AG04449 (cell line): ENCODE measurements around the gene GPR146.
"Not testable (repeated sequence)": the region's sequence is repeated elsewhere in the genome, so short reads cannot be mapped to it uniquely, and the experiment has no call there.

ENCODE experiments used
- CTCF ChIA-PET: fragments of 350-600 bp; formaldehyde crosslinking; extraction: SDS; loops from one replicate; lab custom pipeline; 2021; ENCODE audit warnings: antibody characterized with exemption; lab: Yijun Ruan, JAX
- POLR2A ChIA-PET: fragments of 400-600, 350-600 bp; formaldehyde crosslinking; extraction: SDS; loops from one replicate; lab custom pipeline; 2020; ENCODE audit warnings: antibody characterized with exemption, inconsistent platforms; lab: Yijun Ruan, JAX
- DNase-seq: peaks from one replicate; pipeline ENCODE4 v3.0.0-alpha.2; 2010; ENCODE audit warnings: low read depth, low spot score
- H3K4me3 ChIP-seq: 2 replicates; pipeline ENCODE4 v1.5.1; 2011; ENCODE audit warnings: low read depth, mild to moderate bottlenecking, control low read depth, low read length
- TF ChIP-seq, protein P1 (sequence below): IDR thresholded peaks from one replicate; pipeline ENCODE4 v1.5.1; 2011; ENCODE audit warnings: mild to moderate bottlenecking, moderate library complexity, low read length, control low read depth, inconsistent platforms; ENCODE audit not compliant: insufficient read depth; ENCODE audit errors: missing control alignments

The GPR146 gene

DNA sequence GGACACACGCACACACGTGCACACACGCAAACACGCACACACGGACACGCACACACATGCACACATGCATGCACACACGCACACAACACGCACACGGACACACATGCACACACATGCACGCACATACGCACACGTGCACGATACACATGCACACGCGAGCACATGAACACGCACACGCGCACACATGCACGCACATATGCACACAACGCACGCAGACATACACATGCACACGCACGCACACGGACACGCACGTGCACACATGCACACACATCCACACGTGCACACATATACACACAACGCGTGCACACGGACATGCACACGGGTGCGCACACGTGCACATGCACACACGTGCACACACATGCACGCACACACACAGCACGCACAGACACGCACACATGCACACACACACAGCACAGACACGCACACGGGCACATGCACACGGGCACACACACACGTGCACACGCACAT lies 26.2 kb downstream of the GPR146 start:
- POLR2A ChIA-PET: no interaction called here

GRCh38 chr7:1071731-1072254 lies 27.4 kb downstream of the GPR146 start:
- no peak overlapping the region for H3K4me3 ChIP-seq
- no peak for DNase-seq
- ChIA-PET CTCF (interaction anchor here (1.3 to 3.3 kb wide), 3 partner anchors 14 to 79 kb away, joined by 4 to 25 read pairs (median 11); partner anchors contain the start of gene GPER1), POLR2A (no interaction called here)
- TF ChIP-seq, protein P1, sequence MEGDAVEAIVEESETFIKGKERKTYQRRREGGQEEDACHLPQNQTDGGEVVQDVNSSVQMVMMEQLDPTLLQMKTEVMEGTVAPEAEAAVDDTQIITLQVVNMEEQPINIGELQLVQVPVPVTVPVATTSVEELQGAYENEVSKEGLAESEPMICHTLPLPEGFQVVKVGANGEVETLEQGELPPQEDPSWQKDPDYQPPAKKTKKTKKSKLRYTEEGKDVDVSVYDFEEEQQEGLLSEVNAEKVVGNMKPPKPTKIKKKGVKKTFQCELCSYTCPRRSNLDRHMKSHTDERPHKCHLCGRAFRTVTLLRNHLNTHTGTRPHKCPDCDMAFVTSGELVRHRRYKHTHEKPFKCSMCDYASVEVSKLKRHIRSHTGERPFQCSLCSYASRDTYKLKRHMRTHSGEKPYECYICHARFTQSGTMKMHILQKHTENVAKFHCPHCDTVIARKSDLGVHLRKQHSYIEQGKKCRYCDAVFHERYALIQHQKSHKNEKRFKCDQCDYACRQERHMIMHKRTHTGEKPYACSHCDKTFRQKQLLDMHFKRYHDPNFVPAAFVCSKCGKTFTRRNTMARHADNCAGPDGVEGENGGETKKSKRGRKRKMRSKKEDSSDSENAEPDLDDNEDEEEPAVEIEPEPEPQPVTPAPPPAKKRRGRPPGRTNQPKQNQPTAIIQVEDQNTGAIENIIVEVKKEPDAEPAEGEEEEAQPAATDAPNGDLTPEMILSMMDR: no peak

More for the DNA sequence above, 26.2 kb downstream of the GPR146 start:
- CTCF ChIA-PET: interaction anchor here (1.3 to 3.3 kb wide), 3 partner anchors 15 to 78 kb away, joined by 4 to 25 read pairs (median 11); partner anchors contain the start of gene GPER1
- TF ChIP-seq, protein P1: no peak
- no peak for DNase-seq
- H3K4me3 ChIP-seq: no peak overlapping the region

DNA sequence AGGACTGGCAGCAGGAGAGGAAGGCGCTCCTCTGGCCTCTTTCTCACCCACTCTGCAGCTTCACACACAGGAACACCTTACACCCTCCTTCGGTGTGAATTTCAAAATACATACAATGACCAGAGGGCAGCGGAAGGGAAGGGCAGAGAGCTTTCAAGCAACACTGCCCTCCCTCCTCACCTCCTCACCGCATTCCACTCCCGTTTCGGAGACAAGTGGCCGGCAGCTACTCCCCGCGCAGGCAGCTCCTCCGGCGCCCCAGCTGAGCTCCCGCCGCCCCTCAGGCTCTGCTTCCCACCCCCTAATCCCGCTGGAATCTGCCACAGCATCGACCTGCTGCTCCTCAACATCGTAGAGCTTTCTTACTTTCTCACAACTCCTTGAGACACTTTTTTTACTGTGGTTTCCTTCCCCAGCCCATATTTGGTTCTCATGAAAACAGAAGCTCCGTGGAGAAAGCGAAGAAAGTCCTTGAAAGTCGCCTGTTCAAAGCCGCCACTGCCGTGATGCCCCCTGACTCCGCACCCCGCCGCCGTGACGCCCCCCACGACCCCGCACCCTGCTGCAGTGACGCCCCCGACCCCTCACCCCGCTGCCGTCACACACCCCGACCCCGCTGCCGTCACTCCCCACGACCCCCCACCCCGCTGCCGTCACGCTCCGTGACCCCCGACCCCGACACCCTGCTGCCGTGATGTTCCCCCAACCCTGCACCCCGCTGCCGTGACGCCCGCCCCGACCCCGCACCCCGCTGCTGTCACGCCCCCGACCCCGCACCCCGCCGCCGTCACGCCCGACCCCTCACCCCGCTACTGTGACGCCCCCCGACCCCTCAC lies 29.0 kb downstream of the GPR146 start:
- H3K4me3 ChIP-seq: no peak overlapping the region
- no peak for DNase-seq
- TF ChIP-seq, protein P1: no peak
- CTCF ChIA-PET: interaction anchor here (0.9 to 3.3 kb wide), 6 partner anchors 10 to 105 kb away, joined by 3 to 25 read pairs (median 8); partner anchors contain the start of gene GPER1
- POLR2A ChIA-PET: no interaction called here

- DNase-seq, POLR2A ChIA-PET, H3K4me3 ChIP-seq: not testable (repeated sequence)
- CTCF ChIA-PET: interaction anchor here (1.0 to 8.8 kb wide), 6 partner anchors 9 to 81 kb away, joined by 4 to 85 read pairs (median 18); partner anchors contain the start of gene GPER1
These were observed 29.7 kb downstream of the GPR146 start for GRCh38 chr7:1074018-1074417.

DNA sequence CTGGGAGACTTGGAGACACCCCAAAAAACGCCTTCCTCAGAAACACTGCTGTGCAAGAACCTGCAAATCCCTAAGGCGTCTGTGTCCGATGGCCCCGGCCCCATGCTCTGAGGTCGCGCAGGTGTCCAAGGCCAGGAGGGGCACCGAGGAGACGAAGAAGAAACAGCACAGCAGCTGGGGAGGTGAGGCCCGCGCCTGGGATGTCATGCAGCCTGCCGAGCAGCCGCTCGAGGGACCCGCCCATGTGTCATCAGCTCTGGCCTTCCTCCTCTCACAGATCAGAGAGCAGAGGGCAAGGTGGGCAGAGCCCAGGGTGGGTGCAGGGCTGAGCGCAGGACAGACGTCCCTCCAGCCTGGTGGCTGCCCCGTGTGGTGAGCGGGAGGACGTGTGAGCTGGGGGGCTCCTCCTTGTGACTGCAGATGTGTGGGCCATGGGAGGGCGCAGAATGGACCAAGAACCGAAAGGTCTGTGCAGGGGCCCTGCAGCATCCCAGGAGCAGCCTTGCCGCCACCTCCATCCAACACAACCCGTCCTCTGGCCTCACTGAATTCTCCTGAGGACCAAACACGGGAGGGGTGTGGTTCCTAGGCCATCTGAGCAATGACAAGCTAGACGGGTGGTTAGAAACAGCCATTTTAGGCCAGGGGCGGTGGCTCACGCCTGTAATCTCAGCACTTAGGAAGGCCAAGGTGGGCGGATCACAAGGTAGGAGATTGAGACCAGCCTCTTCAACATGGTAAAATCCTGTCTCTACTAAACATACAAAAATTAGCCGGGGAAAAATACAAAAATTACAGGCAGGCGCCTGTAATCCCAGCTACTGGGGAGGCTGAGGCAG lies 30.5 kb downstream of the GPR146 start:
- ChIA-PET POLR2A (no interaction called here), CTCF (interaction anchor here (5.2 to 8.8 kb wide), 3 partner anchors 10 to 80 kb away, joined by 47 to 85 read pairs (median 57); partner anchors contain the start of gene GPER1)
- DNase-seq: no peak
- TF ChIP-seq, protein P1: no peak
- H3K4me3 ChIP-seq: no peak overlapping the region
